Esophagus muscularis mucosa (tissue), 4 donors: ENCODE results near the gene TNNT3. TPM values are rescaled to one million over a fixed set of nuclear protein-coding genes. Genes with fewer than 3 reads are reported as not detected.
A peak's percentile ranks its signal among the peaks of the same experiment; 100 is the strongest.

Experiments
- DNase-seq: peaks from one replicate; pipeline ENCODE4 v3.0.0-alpha.2; 2017; ENCODE audit errors: extremely low spot score
- H3K27ac ChIP-seq, 4 donors: fragments of 200-600 bp; sonication (generic); replicated peaks in 1 of 4; 1 replicate in 3 of 4; 2 replicates in 1 of 4; pipeline ENCODE4 v1.5.1; 2016 to 2019; ENCODE audit warnings: mild to moderate bottlenecking in 1 of 4
- H3K27me3 ChIP-seq, 4 donors: fragments of 200-600 bp; sonication (generic); one replicate each; pipeline versions ENCODE4 v1.5.1 to v1.6.0; 2016 to 2019
- H3K36me3 ChIP-seq, 4 donors: fragments of 200-600 bp; sonication (generic); one replicate each; pipeline ENCODE4 v1.5.1; 2016 to 2019
- H3K4me1 ChIP-seq, 4 donors: fragments of 200-600 bp; sonication (generic); one replicate each; pipeline ENCODE4 v1.5.1; 2016 to 2019
- H3K4me3 ChIP-seq, 4 donors: fragments of 200-600 bp; sonication (generic); 1 replicate in 2 of 4; 2 replicates in 2 of 4; pipeline ENCODE4 v1.5.1; 2016 to 2019; ENCODE audit warnings: mild to moderate bottlenecking in 4 of 4, moderate library complexity in 1 of 4
- H3K9me3 ChIP-seq, 4 donors: fragments of 200-600 bp; sonication (generic); 1 replicate in 3 of 4; 2 replicates in 1 of 4; pipeline ENCODE4 v1.5.1; 2016 to 2019
- CTCF ChIP-seq, 3 experiments: fragments of 200-600 bp in 2 of 3; fragments of 450-650 bp in 1 of 3; sonication (generic) in 2 of 3; IDR thresholded peaks; one replicate each; pipeline ENCODE4 v1.5.1; 2017 to 2019; ENCODE audit warnings: antibody characterized with exemption in 3 of 3, mild to moderate bottlenecking in 2 of 3, moderate library complexity in 1 of 3
- EP300 ChIP-seq: sonication (generic); formaldehyde crosslinking; IDR thresholded peaks from one replicate; pipeline ENCODE4 v1.6.1; 2017; ENCODE audit warnings: antibody characterized with exemption
- POLR2A ChIP-seq: fragments of 450-650 bp; IDR thresholded peaks from one replicate; pipeline ENCODE4 v1.6.1; 2017; ENCODE audit warnings: antibody characterized with exemption, moderate library complexity, mild to moderate bottlenecking, low read depth
- POLR2AphosphoS5 ChIP-seq, 2 donors: sonication (generic); formaldehyde crosslinking; IDR thresholded peaks; one replicate each; pipeline ENCODE4 v1.6.1; 2017; ENCODE audit warnings: antibody characterized with exemption in 2 of 2
- WGBS: methylation state at CpG from one replicate; pipeline ENCODE4 v1.1.5; 2018; 5-methylcytosine and 5-hydroxymethylcytosine counted together
- intact Hi-C: fragments of 100-400 bp; cut with DNase I; formaldehyde crosslinking; loops from one replicate; pipeline ENCODE4 v1.15.1; 2023
- total RNA-seq, 4 donors: library from RNA; depleted of rRNA; stranded (reverse); fragments of >200 nt; gene quantifications; one replicate each; pipeline versions ENCODE4 v1.1.0 to v1.2.1, GENCODE V29; 2016

Gene TNNT3
- total RNA-seq, 4 donors from 2014 or later = 2.8 to 6.0 (median 3.6) TPM

GRCh38 chr11:1925373-1926155, 6.1 kb downstream of the TNNT3 start:
- intact Hi-C loops = no loop called here
- Histone ChIP-seq H3K36me3 (no peaks in the 10 kb centered on the region), H3K4me1 (peaks cover 34 to 45% (median 41%) of the 10 kb centered on the region in 4 donors), H3K27me3 (peaks cover 0 to 3% (median 0%) of the 10 kb centered on the region in 4 donors), H3K4me3 (no peak overlapping the region), H3K9me3 (no peaks in the 10 kb centered on the region), H3K27ac (peak overlapping the region in 1 of 4 donors; percentile 20)
- 98% methylated on average over 4 of the region's 23 CpGs for WGBS
- DNase-seq = no peak
- TF ChIP-seq POLR2AphosphoS5 (IDR thresholded peaks at IDR 0.05) = no peak
- no peak for TF ChIP-seq EP300

- Histone ChIP-seq H3K27ac (peak overlapping the region in 3 of 4 donors; percentile 21 to 38 (median 34)), H3K4me3 (no peak overlapping the region), H3K4me1 (peaks cover 28 to 44% (median 38%) of the 10 kb centered on the region in 4 donors), H3K9me3 (no peaks in the 10 kb centered on the region), H3K27me3 (no peaks in the 10 kb centered on the region), H3K36me3 (no peaks in the 10 kb centered on the region)
- intact Hi-C loops = no loop called here
- 83% methylated on average over 39 of the region's 41 CpGs for WGBS
- DNase-seq = no peak
- TF ChIP-seq POLR2AphosphoS5 (IDR thresholded peaks at IDR 0.05) (no peak), CTCF (IDR thresholded peaks at IDR 0.05) (no peak), POLR2A (no peak), EP300 (no peak)
Observed at GRCh38 chr11:1926156-1927025, 6.9 kb downstream of the TNNT3 start.

GRCh38 chr11:1927026-1927847, 7.7 kb downstream of the TNNT3 start:
- H3K9me3 ChIP-seq = no peaks in the 10 kb centered on the region
- H3K36me3 ChIP-seq = no peaks in the 10 kb centered on the region
- H3K4me3 ChIP-seq = peak overlapping the region in 1 of 4 donors; percentile 3
- WGBS = 81% methylated on average over 20 of the region's 28 CpGs
- TF ChIP-seq CTCF (IDR thresholded peaks at IDR 0.05) (no peak), POLR2A (no peak)
- no peaks in the 10 kb centered on the region for H3K27me3 ChIP-seq
- no peak for DNase-seq
- peaks cover 24 to 44% (median 32%) of the 10 kb centered on the region in 4 donors for H3K4me1 ChIP-seq
- H3K27ac ChIP-seq = peak overlapping the region; percentile 21 to 65 (median 36)
- intact Hi-C loops = no loop called here

- H3K36me3 ChIP-seq = no peaks in the 10 kb centered on the region
- peak overlapping the region; percentile 21 to 65 (median 36) for H3K27ac ChIP-seq
- TF ChIP-seq CTCF (IDR thresholded peaks at IDR 0.05) = no peak
- no peak for TF ChIP-seq POLR2A
- H3K27me3 ChIP-seq = no peaks in the 10 kb centered on the region
- intact Hi-C loops = no loop called here
- peak overlapping the region in 1 of 4 donors; percentile 3 for H3K4me3 ChIP-seq
- H3K4me1 ChIP-seq = peaks cover 17 to 36% (median 27%) of the 10 kb centered on the region in 4 donors
- no peak for DNase-seq
- no peaks in the 10 kb centered on the region for H3K9me3 ChIP-seq
- WGBS = 91% methylated on average over 11 of the region's 20 CpGs
Observed at GRCh38 chr11:1927848-1928469, 8.5 kb downstream of the TNNT3 start.
